Left ventricle myocardium superior (tissue), 1 donor: ENCODE measurements around the gene ZKSCAN2. TPM values are rescaled to one million over a fixed set of nuclear protein-coding genes. Genes with fewer than 3 reads are reported as not detected.

Experiments
- ATAC-seq: fragments of 200-7000 bp; cut with Tn5 transposase; one replicate; pipeline ENCODE4 v1.9.1; 2020; ENCODE audit warnings: mild to moderate bottlenecking, moderate library complexity
- DNase-seq: peaks from one replicate; pipeline ENCODE4 v3.0.0-alpha.2; 2020
- intact Hi-C: fragments of 100-400 bp; cut with micrococcal nuclease; formaldehyde crosslinking; loops from one replicate; pipeline ENCODE4 v1.11.0; 2022
- long read RNA-seq: library from polyadenylated mRNA; unstranded; transcript quantifications from one replicate; pipeline ENCODE4 v2.0.0, GENCODE V29; 2021
- total RNA-seq: library from RNA; stranded (reverse); fragmentation: NEBNext Ultra II Directional; extraction: Animal tissue kit (Norgen Biotek cat#: 25700); gene quantifications from one replicate; pipeline ENCODE4 v1.2.1, GENCODE V29; 2021
- donor health status: DM: no; HTN: yes; CAD: no; lungs with severe emphysema.

Gene ZKSCAN2
- total RNA-seq = 3.9 TPM
- long read RNA-seq, full-length matches to known transcripts = 1 of 2 reads
- long read RNA-seq, partial matches to known transcripts = 1 of 2 reads
- long read RNA-seq, other reads (novel, unspliced or antisense) = 0 of 2 reads

DNA sequence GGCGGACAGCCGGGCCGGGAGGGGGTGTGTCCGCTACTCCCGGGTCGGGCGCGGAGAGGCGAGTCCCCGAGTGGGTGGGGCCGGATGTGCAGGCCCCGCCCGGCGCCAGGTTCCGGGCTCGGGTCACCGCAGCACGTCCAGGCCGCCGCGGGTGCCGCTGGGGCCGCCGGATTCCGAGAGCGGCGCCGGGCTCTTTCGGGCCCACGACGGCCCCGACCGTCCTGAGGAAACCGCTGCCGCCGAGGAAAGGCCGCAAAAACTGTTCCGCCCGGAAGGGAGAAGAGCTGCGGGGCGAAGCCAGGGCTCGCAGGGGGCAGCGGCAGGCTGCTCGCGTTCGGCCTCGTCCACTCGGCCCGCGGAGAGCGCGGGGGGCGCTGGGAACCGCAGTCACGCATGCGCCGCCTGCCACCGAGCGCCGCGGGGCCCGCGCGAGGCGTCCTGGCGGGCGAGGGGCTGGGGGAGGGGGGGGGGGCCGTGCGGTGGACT, at the start of gene ZKSCAN2:
Gene ZKSCAN2 (minus strand): TSS at position 376 of the 486 bp plus-strand sequence. CDS start 718 bp downstream, outside the sequence.
- intact Hi-C loops = no loop called here

DNA sequence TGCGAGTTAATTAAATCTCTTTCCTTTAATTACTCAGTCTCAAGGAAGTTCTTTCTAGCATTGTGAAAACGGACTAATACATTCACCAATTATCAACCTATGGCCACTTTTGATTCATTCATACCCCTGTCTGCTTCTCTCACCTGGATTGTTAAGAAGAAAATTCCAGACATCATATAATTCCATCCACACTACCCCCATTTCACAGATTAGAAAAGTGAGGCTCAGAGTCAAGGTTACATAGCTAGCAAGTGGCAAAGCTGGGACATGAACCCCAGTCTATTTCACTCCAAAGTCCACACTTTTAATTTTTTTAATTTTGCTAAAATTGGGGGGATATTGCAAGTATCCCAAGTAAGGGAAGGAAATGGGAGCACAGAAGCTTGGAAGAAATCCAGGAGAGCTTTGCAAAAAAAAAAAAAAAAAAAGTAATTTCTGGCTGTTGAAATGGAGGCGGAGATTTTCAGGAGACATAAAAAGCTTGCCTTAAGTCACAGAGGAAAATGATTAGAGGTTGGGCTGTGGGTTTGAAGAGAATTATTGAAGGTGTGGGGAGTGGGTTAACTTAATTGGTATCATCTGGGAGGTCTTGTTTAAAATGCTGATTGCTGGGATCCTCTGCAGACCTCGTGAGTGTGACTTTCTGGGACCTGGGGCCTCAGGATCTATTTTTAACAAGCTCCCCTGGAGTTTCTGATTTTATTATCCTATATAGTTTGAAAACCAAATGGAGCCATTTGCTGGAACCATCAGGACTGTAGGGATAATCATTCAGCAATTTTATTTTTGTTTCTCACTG, 42.3 kb upstream of the ZKSCAN2 start:
- DNase-seq (no peak), ATAC-seq (no peak)
- intact Hi-C loops = no loop called here

More for the DNA sequence above, at the start of gene ZKSCAN2:
- DNase-seq (peak; percentile 95), ATAC-seq (peak; percentile 98)

DNA sequence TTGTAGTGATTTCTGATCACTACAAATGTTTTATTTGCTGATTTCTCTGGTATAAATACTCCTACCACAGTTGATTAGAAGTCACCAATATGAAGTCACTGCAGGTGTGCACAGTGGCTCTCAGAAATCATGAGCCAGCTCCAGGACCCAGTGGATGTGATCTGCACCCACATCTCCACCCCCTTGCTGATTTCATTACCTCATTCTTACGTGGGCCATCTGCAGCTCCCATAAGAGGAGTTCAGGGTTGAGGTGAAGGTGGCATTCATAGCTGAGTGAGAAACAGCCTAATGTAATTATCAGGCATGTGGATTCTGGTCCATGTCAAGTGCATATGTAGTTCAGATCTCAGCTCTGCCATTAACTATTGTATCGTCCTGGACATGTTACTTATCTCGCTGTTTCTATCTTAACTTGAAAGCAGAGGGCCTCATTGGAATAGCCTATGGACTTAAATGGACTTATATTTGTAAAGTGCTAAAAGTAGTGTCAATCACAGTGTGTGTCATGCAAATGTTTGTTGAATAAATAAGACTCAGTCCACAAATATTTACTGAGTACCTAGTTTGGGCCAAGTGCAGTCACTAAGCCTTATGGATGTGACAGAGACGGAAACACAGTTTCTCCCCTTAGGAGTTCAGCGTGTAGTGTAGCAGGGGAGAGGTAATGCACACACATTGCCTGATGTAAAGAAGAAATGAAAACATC, 40.7 kb upstream of the ZKSCAN2 start:
- ATAC-seq = no peak
- no peak for DNase-seq
- intact Hi-C loops = no loop called here

DNA sequence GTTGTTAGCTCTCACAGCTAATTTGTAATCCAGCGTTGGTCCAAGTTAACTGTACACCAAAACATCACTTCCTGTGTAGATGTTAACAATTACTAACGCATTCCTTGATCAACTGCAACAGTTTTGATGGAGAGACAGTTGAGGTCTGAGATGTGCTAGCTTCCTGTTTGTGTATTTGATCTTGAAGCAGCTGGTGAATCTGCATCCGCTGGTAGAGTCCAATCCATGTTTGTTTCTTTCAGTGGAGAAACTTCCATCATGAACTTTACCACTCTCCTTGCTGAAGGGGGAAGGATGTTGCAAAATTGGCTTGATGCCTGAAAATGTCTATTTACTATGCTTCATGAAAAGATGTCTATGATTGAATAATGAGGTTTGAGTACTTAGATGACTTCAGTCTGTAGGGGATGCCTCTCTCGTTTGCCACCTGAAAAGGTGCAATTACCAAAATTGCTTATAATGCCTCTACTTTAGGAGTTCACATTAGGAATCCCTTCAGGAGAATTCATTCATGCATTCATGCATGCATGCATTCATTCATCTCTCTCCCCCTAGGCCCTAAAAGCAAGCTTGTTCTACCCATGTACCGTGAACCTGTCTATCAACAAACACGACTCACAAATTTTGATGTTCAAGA, 39.6 kb upstream of the ZKSCAN2 start:
- ATAC-seq = no peak
- intact Hi-C loops = no loop called here
- DNase-seq = no peak

DNA sequence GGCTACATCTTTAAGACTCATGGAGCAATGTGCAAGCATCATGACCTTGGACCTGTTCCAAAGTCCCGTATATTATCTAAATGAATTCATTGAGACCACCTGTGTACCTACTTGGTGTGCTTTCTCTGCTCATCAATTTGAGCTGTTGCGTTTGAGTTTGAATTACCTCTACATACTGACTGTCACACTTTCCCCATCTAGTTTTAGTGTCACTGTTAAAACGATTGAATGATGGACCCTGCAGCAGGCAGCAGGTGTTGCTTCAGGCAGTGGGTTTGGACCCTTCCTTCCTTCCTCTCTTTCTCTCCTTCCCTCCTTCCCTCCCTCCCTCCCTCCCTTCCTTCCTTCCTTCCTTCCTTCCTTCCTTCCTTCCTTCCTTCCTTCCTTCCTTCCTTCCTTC, 33.9 kb upstream of the ZKSCAN2 start:
- DNase-seq (no peak), ATAC-seq (no peak)
- intact Hi-C loops = no loop called here

DNA sequence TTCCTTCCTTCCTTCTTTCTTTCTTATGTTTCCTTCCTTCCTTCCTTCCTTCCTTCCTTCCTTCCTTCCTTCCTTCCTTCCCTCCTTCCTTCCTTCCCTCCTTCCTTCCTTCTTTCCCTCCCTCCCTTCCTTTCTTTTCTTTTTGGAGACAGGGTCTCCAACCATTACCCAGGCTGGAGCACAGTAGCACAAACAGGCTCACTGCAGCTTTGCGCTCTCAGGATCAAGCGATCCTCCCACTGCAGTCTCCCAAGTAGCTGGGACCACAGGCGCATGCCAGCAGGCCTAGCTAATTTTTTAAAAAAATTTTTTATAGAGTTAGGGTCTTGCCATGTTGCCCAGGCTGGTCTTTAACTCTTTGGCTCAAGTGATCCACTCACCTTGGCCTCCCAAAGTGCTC, 31.8 kb upstream of the ZKSCAN2 start:
- ATAC-seq = no peak
- DNase-seq = no peak
- intact Hi-C loops = no loop called here

DNA sequence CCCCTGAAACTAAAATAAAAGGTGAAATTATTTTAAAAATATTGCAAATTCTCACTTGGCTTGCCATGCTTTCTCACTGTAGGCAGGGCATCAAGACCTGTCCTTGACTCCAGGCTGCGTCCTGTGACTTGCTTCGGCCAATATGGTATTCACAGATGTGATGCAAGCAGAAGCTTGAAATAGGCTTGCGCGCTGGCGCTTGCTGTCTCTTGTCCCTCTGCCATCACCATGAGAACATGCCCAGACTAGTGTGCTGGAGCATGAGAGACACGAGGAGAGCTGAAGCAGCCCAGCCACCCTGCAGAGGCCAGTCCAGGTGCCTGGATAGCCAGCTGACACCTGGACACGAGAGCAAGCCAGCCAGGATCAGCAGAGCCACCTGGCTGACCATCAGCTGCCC, 21.8 kb upstream of the ZKSCAN2 start:
- DNase-seq (no peak), ATAC-seq (no peak)
- intact Hi-C loops = no loop called here

DNA sequence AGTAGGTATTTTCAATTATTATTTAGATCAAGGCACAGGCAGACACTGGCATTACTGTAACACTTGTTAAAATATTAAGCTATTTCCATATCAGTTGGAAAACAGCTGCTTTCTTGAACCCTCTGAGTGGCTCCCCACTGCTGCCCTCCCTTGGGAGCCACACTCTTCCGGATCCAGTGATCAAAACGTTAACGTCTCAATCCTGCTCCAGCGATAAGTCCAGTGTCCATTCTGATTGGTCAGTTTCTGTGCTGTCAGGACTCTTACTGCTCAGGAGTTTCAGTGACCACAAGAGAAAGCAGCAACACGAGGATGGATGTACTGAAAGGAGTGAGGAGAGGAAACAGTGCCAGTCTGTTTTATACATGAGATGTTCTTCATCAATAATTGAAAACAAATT, 13.8 kb upstream of the ZKSCAN2 start:
- intact Hi-C loops = no loop called here
- no peak for ATAC-seq
- no peak for DNase-seq

DNA sequence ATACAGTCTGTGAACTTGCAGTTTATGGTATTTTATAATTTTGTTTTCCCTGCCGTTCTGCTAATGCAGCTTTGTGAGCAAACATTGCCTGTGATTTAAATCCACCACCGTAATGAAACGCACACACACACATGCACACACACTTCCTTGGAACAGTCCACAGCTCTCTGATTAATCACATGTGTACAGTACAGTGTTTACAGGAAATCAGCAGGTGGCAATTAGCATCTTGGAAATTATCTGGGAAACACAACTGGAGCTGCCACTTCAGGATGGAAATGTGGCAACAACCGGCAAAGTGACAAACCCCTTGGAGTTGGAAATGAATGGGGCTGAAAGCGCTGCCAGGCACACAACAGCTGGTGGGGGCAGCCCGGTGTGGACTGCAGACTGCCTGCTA, 12.9 kb upstream of the ZKSCAN2 start:
- DNase-seq (no peak), ATAC-seq (no peak)
- intact Hi-C loops = no loop called here

DNA sequence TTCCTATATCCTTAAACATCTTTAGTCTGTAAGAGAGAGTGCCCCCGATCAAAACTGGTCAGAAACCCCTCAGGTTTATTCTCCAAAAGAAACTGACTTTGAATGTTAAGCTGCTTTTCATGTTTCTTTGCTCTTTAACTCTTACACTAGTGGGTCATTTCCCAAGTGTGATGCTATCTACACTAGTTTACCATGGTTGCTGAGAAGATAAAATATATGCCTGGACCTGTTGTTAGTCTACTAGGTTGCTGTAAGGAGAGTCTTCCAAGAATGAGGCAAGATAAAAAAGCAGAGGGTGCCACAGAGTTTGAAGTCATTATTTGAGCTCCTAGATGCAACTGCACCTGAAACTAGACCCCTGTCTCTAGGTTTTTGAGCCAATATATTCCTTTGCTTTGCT, 12.2 kb upstream of the ZKSCAN2 start:
- ATAC-seq (no peak), DNase-seq (no peak)
- intact Hi-C loops = no loop called here

DNA sequence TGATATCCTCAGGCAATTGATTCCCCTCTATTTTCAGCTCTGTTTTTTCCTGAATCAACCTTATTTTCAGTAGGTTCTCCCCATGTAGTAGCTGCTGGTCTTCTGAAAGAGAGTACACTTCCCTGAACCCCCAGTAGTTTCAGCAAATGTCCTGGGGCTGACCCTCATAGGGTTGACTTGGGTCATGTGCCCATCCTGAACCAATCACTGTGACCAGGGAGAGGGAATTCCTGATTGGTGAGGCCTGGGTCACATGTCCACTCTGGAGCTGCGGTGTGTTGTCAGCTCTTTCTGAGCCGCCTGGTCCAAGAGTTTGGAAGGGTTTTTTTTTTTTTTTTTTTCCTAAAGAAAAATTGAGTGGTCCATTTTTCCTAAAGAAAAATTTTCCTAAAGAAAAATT, 8.3 kb upstream of the ZKSCAN2 start:
- ATAC-seq (no peak), DNase-seq (no peak)
- intact Hi-C loops = no loop called here

DNA sequence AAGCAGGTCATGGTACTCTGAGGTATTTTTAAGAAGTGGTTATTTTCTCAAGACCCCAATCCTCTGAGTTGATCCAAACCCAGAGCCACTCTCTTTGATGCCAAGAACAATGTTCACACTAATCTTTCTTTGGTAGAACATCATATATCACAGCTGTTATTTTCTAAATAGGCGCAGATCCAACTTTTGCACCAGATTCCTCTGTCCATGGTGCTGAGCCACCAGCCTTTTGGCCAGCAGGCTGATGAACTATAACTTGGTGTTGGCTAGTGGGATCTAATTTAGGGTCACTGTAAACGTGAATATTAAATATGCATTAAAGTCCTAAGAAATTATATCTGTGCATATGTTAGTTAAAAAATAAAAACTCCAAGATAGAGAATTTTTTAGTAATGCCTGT, 7.0 kb upstream of the ZKSCAN2 start:
- intact Hi-C loops = no loop called here
- no peak for DNase-seq
- ATAC-seq = no peak

DNA sequence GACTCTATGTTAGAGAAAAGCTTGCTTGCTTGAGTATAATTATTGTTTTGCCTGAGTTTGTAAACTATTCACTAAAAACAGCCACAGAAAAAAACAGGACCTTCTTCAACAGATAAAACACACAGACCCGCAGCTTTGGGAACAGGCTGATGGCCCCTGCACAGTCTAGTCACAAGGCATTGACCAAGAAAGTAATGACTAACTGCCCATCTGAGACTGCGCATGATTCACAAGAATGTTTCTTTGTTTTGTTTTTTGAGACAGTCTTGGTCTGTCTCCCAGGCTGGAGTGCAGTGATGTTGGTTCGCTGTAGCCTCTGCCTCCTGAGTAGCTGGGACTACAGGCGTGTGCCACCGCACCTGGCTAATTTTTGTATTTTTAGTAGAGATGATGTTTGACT, 2.8 kb upstream of the ZKSCAN2 start:
- no peak for ATAC-seq
- DNase-seq = no peak
- intact Hi-C loops = no loop called here

DNA sequence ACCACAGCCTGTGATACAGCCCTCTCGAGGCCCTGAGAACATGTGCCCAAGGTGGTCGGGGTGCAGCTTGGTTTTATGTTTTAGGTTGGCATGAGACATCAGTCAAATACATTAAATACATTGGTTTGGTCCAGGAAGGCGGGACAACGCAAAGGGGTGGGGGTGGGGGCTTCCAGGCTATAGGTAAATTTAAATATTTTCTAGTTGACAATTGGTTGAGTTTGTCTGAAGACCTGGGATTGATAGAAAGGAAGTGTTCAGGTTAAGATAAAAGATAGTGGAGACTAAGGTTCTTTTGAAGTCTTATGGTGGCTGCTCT, 1.2 kb upstream of the ZKSCAN2 start:
- intact Hi-C loops = no loop called here
- ATAC-seq (no peak), DNase-seq (no peak)

DNA sequence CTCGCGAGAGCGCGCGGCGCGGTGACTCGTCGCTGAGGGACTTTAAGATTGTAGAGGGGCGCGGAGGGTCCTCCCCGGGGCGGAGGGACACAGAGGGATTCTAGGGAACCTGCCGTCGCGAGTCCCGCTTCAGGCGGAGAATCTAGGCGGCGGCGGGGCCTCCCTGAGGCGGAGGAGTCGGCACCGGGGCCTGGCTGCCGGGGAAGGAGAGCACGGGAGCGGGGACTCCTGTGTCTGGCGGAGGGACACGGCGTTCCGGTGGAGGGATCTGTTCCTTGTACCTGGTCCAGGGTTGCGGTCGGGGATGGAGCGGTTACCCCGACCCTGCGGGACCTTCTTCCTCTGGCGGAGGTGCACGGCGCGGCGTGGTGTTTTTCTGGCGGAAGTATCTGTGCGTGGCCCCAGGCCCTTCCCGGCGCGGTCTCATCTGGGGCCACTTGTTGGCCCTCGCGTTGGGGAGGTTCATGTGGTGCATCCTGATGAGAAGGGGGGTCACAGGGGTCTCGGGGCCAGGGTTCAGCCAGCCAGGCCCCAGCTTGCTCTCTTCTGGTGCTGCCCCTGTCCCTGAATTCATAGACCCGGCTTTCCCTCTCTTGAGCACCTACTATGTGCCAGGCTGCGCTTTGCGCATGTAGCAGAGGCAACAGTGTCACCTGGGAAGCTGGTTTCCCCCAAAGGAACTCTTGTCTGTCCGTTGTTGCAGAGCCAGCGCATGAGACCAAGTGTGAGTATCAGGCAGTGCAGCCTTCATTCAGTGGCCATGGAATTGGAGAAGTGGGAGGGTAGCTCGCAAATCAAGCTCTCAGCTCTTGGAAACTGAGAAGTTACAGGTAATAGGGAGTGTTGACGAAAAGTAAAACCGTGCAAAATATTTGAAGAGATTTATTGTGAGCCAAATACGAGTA, 563 bp upstream of the ZKSCAN2 start:
- peak; percentile 57 for ATAC-seq
- intact Hi-C loops = no loop called here
- peak; percentile 83 for DNase-seq

DNA sequence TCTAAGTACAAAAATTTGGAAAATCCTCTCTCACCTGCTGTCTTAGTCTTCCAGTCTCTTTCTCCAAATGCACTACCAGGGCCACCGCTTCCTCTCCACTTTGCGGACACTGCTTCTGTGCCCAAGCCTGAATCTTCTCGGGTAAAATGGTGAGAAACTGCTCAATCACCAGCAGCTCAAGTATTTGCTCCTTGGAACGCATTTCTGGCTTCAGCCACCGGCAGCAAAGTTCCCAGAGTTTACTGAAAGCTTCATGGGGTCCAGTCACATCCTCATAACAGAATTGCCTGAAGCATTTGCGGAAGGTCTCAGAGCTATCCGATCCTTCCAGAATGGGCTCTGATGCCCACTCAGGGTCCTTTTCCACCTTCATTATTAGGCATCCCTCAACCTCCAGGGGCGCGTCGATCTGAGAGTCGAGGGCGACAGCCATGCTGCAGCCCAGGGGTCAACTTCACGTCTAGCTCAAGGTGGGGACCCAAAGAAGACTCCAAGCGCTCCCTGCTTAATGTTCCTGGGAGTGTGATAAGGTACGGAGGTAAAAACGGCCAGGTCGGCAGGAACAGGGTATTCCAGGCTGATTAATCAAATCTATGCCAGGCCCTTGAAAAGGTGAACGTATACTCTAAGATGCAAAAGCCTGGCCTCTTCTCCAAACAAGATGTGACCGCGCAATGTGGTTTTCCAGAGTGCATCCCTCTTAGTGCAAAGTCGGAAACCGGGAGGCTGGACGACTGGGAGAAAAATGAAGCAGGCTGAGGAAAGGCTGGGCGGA, 763 bp downstream of the ZKSCAN2 start:
- no peak for ATAC-seq
- no peak for DNase-seq
- intact Hi-C loops = no loop called here

DNA sequence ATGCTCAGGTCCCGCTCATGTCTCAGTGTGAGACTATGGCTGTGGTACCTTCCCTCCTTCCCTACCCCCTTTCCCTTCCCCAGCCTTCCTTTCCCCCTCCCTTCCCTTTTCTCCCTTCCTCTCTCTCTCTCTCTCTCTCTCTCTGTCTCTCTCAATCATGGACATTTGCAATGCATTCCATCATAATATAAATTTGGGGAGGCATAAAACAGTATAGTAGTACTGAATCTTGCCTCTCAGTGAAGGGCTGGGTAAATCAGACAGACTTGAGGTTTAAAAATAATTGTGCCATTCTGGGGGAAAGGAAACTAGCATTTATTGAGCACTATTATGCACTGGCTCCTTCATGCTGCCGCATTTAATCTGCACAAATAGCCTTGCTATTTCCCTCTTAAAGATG, 4.3 kb downstream of the ZKSCAN2 start:
- intact Hi-C loops = no loop called here
- ATAC-seq = no peak

DNA sequence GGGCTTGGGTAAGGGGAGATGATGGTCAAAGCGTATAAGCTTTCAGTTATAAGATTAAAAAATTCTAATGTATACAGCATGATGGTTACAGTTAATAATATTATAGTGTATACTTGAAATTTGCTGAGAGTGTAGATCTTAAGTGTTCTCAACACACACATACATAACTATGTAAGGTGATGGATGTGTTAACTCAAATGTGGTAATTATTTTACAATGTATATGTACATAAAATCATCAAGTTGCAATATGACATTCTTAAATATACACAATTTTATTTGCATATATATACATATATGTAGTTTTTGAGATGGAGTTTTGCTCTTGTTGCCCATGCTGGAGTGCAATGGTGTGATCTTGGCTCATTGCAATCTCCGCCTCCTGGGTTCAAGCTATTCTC, 7.2 kb downstream of the ZKSCAN2 start:
- DNase-seq = no peak
- intact Hi-C loops = no loop called here
- ATAC-seq = no peak

More for the DNA sequence above, 4.3 kb downstream of the ZKSCAN2 start:
- no peak for DNase-seq
